ENCODE data around the gene KANK4.
"Not testable (repeated sequence)": the region's sequence is repeated elsewhere in the genome, so short reads cannot be mapped to it uniquely, and the experiment has no call there.

KANK4 gene

DNA sequence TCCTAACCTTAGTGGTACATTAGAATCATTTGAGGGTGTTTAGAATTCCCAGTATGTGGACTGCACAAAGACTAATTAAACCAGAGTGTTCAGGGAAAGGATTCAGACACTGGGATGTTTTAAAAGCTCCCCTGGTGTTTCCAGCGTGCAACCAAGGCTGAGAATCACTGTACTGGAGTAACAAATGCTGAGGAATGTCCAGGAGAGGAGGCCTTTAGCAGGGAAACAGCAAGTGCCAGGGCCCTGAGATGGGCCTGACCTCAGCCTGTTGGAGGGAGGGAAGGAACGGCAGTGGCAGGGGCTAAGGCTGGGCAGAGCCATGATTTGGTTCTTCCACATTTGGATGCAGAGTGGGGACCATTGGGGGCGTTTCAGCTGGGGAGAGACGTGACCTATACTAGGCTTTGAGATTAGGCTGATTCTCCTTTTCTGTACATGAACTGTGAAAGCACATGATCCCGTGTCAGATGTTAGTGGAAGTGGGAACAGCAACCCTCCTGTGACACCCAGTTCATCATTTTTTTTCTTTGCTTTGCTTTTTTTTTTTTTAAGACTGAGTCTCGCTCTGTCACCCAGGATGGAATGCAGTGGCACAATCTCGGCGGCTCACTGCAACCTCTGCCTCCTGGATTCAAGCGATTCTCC lies 49.3 kb downstream of the KANK4 start:
- DNase-seq = no peak

DNA sequence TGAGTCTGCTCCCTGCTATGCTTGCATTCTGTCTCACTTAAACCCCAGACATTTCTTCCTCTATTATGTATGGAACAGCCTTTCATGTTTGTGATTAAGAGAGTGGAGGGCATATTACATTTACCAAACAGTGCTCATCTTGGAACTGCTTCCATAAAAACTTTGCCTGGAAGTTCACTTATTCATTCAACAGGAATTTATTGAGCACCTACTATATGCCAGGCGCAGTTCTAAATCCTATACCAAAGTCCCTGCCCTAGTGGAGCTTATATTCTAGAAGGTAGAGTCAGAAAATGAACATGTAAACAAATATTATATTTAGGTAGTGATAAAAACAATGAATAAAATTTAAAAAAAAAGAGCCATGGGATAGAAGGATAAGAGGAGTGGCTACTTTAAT lies 49.8 kb downstream of the KANK4 start:
- DNase-seq = no peak

DNA sequence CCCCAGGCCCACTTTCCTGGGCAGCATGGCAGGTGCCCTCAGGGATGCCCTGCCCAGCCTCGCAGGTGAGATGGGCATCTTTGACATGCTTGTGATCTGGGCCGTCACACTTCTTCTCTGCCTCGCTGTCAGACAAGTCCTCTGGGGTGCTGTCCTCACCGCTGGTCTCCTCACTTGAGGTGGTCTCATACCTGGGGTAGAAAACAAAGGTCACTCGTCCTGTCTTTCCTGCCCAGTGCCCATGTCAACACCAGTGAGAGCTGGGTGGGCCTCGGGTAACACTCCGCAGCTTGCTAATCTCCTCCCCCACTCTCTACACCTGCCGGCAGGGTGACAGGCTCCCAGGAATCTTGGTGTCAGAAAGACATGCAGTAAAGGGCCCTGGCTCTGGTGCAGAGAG lies 50.9 kb downstream of the KANK4 start:
- no peak for DNase-seq

DNA sequence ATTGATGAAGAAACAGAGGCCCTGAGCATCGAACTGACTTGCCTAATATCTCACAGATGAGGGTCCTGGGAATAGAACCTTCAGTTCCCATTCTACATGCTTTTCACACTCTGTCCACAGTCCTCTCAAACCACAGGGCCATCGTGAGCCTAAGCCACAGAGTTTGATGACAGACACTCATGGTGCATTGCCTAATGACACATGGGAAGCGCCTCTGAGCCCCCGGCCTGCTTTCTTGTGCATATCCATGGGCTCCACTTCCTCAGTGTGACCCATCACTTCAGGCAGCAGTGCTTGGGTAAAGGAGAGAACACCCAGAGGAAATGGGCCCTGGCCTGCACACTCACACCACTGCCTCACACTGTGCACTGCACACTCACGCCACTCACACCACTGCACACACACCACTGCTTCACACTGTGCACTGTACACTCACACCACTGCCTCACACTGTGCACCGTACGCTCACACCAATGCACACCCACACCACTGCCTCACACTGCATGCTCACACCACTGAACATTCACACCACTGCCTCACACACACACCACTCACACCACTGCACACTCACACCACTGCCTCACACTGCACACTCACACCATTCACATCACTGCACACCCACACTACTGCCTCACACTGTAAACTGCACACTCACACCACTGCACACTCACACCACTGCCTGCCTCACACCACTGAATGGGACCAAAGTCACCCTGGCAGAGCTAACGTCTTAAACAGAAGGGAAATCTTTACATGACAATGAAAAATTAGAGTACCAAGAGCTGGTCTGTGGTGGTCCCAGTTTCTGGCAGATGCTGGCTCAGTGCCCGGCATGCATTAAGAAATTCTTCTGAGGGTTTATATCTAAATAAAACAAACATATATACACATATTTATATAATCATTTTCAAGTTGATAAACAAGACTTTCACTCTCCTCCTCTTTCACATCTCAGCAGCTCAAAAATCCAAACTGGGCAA lies 53.0 kb downstream of the KANK4 start:
- no peak for DNase-seq

DNA sequence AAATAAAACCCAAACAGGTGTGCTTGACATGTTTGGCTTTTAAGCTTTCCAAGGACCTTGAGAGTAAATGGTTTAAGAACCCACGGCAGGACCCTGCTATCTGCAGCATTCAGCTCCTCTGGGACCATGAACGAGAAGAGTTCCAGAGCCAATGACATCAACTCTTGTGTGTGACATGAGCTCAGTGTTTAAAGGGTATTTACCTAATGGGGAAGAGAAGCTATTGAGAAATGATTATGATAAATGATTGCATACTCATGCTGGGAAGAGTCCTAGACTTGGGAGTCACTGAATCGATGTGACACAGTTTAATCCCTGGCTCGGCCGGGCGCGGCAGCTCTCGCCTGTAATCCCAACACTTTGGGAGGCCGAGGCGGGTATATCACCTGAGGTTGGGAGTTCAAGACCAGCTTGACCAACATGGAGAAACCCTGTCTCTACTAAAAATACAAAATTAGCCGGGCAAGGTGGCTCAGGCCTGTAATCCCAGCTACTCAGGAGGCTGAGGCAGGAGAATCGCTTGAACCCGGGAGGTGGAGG lies 55.4 kb downstream of the KANK4 start:
- no peak for DNase-seq

DNA sequence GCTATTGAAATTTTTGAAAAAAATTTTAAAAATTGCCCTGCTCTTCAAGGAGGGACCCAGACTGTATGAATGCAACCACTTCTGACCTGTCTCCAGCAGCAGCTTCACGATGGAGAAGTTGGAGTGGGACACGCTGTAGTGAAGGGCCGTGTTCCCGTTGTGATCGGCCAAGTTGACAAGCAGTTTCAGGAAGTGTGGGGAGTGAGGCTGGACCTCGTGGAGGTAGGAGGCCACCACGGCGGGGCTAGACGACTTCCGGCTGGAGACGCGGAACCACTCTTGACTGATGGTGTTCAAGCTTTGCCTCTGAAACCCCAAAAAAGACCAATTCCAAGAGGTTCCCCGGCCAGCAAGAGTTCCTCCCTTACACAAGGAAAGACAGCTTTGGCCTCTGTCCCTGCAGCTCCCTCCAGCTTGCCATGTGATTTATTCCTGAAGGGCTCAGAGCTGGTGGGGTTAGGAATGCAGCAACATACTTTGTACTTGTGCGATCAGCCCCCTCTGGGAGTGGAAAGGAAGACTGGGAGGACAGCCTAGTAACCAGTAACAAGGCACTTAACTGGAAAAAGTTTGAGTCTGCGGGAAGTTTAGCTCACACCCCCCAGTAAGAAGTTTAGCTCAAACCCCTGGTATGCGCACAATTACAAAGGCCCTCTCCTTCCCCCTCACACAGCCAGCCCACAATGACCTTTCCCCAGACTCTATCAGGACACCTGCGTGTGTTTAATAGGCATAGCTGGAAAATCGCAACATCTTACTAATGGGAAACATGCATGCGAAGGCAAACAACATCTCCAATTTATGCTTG lies 56.0 kb downstream of the KANK4 start:
- DNase-seq = no peak

DNA sequence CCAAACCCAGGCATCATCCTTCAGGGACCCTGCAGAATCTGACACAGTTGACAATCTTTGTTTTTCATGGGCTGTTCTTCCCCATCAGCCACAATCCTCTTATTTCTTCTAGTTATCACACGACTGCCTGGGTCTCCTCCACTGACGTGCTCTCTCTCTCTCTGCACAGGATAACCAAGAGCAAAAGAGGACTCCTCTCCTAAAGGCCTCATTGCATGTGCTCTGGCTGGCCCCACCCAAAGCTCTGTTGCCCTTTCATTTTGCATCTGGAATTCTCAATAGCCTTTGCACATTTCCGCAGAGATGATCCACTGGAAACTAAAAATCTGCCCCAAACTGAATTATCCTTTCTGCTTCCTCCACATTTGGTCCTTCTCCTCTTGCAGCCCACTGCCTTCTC lies 58.5 kb downstream of the KANK4 start:
- DNase-seq = no peak

DNA sequence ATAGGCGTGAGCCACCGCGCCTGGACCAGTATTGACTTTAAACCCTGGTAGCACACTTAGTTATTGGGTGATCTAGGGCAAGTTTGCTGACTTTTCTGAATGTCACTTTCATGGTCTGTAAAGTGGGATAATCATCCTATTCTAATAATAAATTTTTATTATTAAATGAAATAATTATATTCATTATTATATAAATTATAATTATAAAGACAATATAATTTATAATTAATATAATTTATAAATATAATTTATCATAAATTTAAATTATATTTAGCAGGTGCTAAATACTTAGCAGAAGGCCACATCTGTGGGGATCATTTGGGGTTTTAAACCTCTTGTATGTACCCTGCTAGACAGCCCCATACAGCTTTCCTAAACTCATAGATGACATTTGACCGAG lies 59.7 kb downstream of the KANK4 start:
- no peak for DNase-seq

DNA sequence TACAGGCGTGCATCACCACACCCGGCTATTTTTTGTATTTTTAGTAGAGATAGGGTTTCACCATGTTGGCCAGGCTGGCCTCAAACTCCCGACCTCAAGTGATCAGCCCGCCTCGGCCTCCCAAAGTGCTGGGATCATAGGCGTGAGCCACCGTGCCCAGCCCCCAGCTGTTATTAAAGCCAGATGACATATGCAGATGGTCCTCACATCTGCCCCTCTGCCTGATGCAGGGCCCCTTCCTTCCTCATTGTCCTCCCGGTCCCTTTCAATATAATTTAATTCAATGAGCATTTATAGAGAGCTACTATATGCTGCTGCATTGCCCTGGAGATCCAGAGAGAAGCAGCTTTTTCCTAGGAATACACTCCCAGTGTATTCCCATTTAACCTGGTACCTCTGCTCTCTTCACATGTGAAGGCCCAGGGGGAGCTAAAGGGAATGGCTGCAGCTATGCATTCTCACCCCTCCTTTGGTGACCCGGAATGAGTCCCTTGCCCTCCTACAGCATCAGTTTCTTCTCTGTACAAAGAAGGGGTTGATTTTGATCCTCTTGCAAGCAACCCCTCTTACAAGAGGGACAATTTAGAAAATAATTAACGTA lies 69.0 kb downstream of the KANK4 start:
- no peak for DNase-seq

DNA sequence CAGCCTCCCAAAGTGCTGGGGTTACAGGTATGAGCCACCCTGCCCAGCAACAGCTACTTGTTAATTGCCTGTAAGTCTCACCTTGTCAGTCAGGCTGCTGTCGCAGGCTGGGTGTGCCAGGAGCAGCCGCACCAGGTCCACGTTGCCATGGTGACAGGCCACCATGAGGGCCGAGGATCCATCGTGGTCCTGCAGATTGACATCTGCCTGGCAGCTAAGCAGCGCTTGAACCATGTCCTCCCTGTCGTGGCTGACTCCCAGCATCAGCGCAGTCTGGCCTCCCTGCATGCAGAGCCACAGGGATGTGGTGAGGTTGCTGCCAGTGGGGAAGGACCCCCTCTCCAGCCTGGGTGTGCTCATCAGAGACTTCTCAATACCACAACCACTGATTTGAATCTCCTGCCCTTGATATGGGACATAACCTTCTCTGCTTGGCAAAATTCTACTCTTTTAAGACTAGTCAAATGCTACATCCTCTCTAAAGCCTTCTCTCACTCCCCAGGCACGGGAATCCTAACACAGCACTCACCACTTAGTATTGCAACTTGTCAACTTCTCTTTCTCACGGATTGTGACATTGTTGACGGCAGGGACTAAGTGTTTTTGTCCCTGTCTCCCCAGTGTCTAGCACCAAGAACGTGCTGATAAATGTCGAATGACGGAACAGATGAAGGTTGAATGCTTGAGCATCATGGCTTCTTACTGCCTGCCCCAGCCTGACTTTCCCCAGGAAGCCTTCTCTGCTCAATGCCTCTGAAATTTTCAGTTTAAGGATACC lies 71.7 kb downstream of the KANK4 start:
- DNase-seq = no peak

DNA sequence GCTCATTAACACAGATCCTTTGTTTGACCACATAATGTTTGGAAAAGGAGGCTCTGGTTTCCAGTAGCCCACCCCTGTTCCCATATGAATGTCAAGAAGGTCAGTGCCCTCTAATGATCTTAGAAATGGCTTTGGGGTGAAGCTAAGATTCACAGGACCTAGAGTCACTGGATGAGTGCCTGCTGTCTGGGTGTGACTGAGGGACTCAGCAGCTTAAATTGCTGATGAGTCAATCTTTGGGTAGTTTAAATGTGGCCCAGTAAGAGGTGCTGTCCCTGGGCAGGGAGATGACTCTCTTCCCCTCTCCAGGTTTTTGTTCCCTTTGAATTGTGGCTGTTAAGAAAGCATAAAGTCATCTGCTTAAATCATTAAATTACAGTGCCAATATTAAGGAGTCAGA lies 74.0 kb downstream of the KANK4 start:
- DNase-seq = no peak

DNA sequence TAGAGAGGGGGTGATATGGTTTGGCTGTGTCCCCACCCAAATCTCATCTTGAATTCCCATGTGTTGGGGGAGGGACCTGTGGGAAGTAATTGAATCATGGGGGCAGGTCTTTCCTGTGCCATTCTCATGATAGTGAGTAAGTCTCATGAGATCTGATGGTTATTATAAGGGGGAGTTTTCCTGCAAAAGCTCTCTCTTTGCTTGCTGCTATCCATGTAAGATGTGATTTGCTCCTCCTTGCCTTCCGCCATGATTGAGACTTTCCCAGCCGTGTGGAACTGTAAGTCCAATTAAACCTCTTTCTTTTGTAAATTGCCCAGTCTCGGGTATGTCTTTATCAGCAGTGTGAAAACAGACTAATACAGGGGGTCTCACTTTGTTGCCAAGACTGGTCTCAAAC lies 74.9 kb downstream of the KANK4 start:
- not testable (repeated sequence) for DNase-seq

DNA sequence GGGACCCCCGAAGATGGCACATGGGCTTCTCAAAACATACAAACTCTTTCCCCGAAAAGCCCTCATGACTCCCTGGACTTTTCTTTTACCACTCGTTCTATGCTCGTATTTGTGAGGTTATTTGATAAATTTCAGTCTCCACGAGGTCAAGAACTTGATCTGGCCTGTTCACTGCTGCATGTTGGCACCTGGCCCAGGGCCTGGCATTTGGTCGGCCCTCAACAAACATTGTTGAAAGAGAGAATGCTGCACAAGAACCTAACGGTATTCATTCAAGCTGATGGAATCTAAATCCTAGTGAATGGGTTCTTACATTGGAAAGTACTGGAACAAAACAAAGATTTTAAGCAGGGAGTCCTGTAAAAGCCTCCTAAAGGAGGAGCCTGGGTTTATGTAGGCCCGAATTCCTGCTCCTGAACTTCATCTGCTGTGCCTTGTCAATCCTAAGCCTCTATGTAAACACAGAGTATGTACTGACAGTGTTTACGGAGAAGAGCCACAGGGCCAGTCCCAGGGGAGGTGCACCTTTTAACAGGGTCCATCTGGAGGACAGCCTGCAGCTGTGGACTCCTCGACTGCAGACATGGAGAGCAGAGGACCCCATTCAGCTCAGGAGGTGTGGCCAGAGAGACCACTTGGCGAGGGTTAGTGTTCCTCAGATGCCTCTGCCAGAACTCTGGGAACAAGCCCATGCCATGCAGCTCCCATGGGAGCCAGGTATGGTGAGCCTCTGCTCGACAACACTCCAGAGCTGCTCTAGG lies 77.7 kb downstream of the KANK4 start:
- DNase-seq = no peak

DNA sequence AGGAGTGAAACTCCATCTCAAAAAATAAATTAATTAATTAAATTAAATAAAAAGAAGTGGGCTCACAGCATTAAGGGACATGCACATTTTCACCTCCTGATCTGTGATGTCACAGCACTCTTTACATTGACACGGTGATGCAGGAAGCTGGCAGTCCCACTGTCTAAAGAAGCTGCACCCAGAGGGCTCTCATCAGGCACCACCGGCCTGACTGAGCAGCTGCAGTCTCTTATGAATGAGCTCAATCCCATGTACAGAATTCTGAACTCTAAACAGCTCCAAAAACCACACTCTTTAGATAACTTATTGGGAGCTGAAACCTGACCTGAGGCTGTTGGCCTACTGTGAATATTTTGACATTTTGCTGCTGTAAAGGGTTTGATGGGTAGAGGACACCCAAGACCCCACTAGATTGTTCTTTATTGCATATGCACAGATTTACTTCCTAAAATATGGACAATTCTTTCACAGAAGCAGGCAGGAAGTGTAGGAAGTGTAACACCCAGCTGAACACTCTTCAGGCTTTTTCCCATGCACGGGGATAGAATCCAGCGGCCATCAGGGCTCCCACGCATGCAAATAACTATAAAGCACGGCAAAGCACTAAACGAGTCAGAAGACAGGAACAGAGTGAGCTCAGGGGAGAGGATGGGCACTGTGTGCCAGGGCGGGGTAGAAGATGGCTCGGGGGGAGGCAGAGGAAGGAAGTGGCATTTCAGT lies 78.4 kb downstream of the KANK4 start:
- DNase-seq = no peak

DNA sequence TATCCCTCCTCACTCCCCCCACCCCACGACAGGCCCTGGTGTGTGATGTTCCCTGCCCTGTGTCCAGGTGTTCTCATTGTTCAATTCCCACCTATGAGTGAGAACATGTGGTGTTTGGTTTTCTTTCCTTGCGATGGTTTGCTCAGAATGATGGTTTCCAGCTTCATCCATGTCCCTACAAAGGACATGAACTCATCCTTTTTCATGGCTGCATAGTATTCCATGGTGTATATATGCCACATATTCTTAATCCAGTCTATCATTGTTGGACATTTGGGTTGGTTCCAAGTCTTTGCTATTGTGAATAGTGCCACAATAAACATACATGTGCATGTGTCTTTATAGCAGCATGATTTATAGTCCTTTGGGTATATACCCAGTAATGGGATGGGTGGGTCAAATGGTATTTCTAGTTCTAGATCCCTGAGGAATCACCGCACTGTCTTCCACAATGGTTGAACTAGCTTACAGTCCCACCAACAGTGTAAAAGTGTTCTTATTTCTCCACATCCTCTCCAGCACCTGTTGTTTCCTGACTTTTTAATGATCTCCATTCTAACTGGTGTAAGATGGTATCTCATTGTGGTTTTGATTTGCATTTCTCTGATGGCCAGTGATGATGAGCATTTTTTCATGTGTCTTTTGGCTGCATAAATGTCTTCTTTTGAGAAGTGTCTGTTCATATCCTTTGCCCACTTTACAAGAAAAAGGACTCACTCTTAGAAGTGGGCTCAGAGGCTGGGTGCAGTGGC lies 79.4 kb downstream of the KANK4 start:
- DNase-seq = not testable (repeated sequence)

DNA sequence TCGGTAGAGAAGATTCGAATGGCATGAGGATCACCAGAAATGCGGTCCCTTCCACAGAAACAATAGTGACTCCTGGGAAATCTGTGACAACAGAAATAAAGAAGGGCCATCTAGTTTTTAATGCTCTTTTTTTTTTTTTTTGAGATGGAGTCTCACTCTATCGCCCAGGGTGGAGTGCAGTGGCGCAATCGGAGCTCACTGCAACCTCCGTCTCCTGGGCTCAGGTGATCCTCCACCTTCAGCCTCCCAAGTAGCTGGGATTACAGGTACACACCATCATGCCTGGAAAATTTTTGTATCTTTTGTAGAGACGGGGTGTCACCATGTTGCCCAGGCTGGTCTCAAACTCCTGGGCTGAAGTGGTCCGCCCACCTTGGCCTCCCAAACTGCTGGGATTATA lies 80.7 kb downstream of the KANK4 start:
- no peak for DNase-seq

DNA sequence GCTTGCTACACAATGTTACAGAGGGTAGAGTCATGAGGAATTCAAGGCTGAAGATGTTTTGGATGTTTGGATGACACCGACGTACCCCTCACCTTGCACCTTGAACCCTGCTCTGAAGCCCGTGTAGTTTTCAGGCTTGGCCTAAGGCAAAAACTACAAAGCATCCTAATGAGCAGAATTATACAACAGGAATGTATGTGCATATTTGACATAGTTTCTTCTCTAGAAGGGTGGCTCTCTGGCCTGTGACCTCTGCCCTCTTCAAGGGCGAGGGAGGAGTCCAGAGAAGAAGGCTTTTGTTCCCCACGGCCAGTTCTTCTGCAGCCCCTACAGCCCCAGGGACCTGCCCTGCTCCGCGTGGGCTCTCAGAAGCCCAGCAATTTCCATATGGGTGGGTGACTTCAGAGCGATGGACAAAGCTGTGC lies 81.3 kb downstream of the KANK4 start:
- no peak for DNase-seq

DNA sequence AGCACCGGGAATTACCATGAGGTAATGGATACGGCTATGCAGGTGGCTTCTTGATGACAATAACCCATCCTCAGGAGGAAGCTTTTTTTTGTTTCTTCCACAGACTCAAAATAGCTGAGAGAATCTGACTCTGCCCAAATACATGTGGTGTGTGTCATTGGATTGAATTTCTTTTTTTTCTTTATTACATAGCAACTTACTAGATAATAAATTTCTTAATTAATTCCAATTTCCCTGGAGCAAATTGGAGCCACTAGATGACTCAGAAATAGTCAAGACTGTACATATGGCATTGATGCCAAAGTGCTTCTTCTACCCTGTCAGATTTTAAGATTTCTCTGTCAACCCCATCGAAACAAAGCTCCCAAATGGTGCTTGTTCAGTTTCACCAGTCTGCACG lies 81.9 kb downstream of the KANK4 start:
- no peak for DNase-seq

DNA sequence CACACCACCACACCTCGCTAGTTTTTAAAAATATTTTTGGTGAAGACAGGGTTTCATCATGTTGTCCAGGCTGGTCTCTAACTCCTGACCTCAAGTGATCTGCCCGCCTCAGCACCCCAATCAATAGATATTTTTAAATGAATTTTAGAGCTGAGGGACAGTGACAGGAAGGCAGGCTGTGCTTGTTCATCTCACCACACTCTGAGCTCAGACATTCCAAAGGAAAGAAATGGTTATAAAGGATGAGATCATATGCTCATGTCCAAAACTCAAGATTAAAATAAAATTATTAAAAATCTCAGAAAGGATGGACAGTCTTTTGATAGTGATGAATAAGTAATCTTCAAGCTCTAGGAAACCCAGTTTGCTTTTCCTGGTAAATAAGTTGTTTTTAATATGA lies 83.7 kb downstream of the KANK4 start:
- DNase-seq = no peak

DNA sequence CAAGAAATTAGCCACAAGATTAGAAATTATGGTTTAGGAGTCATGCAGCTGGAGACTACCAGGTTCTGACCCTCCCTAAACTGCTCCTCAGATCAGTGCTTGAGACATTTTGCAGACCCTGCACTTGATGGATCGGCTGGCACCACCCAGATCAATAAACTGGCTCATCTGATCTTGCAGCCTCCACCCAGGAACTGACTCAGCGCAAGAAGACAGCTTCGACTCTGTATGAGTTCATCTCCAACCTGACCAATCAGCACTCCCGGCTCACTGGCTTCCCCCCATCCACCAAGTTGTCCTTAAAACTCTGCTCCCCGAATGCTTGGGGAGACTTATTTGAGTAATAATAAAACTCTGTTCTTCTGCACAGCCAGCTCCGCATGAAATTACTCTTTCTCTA lies 84.5 kb downstream of the KANK4 start:
- no peak for DNase-seq

All from activated CD4-positive, alpha-beta T cell treated with anti-CD3 and anti-CD28 coated beads, Interleukin-2, amount 50 U/mL, for 4 hours (primary cell).